ENCODE data around the gene KLF12.

KLF12 gene

GRCh38 chr13:74134221-74134776 lies at the start of gene KLF12:
Gene KLF12 (minus strand): TSS chr13:74134404.
- peak; percentile 96 for DNase-seq

GRCh38 chr13:74182491-74182890 lies 48.3 kb upstream of the KLF12 start:
- no peak for DNase-seq

- no peak for DNase-seq
Measured at GRCh38 chr13:74174810-74175209, 40.6 kb upstream of the KLF12 start.

- DNase-seq, result no peak
Measured at GRCh38 chr13:74173822-74174221, 39.6 kb upstream of the KLF12 start.

- no peak for DNase-seq
Measured at GRCh38 chr13:74171641-74172040, 37.4 kb upstream of the KLF12 start.

- DNase-seq, result no peak
Measured at GRCh38 chr13:74169676-74170075, 35.5 kb upstream of the KLF12 start.

GRCh38 chr13:74168263-74168675 lies 34.1 kb upstream of the KLF12 start:
- DNase-seq, result no peak

GRCh38 chr13:74166261-74167004 lies 32.2 kb upstream of the KLF12 start:
- no peak for DNase-seq

GRCh38 chr13:74162782-74163181 lies 28.6 kb upstream of the KLF12 start:
- DNase-seq, result no peak

- no peak for DNase-seq
Measured at GRCh38 chr13:74162135-74162534, 27.9 kb upstream of the KLF12 start.

GRCh38 chr13:74158571-74159352 lies 24.6 kb upstream of the KLF12 start:
- no peak for DNase-seq

- peak; percentile 28 for DNase-seq
Measured at GRCh38 chr13:74158028-74158427, 23.8 kb upstream of the KLF12 start.

- no peak for DNase-seq
Measured at GRCh38 chr13:74154981-74155380, 20.8 kb upstream of the KLF12 start.

- no peak for DNase-seq
Measured at GRCh38 chr13:74153316-74153715, 19.1 kb upstream of the KLF12 start.

GRCh38 chr13:74151859-74152258 lies 17.7 kb upstream of the KLF12 start:
- no peak for DNase-seq

GRCh38 chr13:74148352-74148751 lies 14.1 kb upstream of the KLF12 start:
- DNase-seq, result no peak

- no peak for DNase-seq
Measured at GRCh38 chr13:74145249-74145975, 11.2 kb upstream of the KLF12 start.

GRCh38 chr13:74144269-74144668 lies 10.1 kb upstream of the KLF12 start:
- no peak for DNase-seq

GRCh38 chr13:74142257-74142656 lies 8.1 kb upstream of the KLF12 start:
- DNase-seq, result no peak

GRCh38 chr13:74138241-74138640 lies 4.0 kb upstream of the KLF12 start:
- DNase-seq, result no peak

- DNase-seq, result peak; percentile 66
Measured at GRCh38 chr13:74136084-74136658, 2.0 kb upstream of the KLF12 start.

GRCh38 chr13:74135326-74136083 lies 1.3 kb upstream of the KLF12 start:
- peak; percentile 86 for DNase-seq

All from femur (tissue), 1 donor.